HG03066 (cell line): ENCODE results near the gene MZF1.

Experiments
- ATAC-seq: cut with Tn5 transposase; IDR thresholded peaks from one replicate; pipeline ENCODE4 v1.9.1; 2021; ENCODE audit warnings: low read depth; ENCODE audit not compliant: unreplicated experiment

Gene MZF1

GRCh38 chr19:58515259-58515658 is 57.9 kb downstream of the MZF1 start:
- no peak for ATAC-seq

GRCh38 chr19:58514564-58515022 is 58.5 kb downstream of the MZF1 start:
- no peak for ATAC-seq

GRCh38 chr19:58513694-58514563 is 59.2 kb downstream of the MZF1 start:
- ATAC-seq, result peak; percentile 82

- ATAC-seq, result no peak
These were observed 59.9 kb downstream of the MZF1 start for GRCh38 chr19:58513213-58513693.
